Measurements from ENCODE around the gene C6orf141.

The C6orf141 gene

GRCh38 chr6:49541210-49541724 lies 9.2 kb upstream of the C6orf141 start:
- DNase-seq (ENCODE audit: insufficient read length) (no peak), FAIRE-seq (no peak)
- TF ChIP-seq POLR2AphosphoS5 (IDR thresholded peaks at IDR 0.05; ENCODE audit: low read depth, low read length) (no peak), POLR2A (IDR thresholded peaks at IDR 0.05; ENCODE audit: low read depth, low read length) (no peak), TAF1 (IDR thresholded peaks at IDR 0.05; ENCODE audit: borderline replicate concordance, low read depth, low read length) (no peak)

GRCh38 chr6:49541936-49542335 lies 8.5 kb upstream of the C6orf141 start:
- FAIRE-seq (no peak), DNase-seq (ENCODE audit: insufficient read length) (no peak)
- TF ChIP-seq TAF1 (IDR thresholded peaks at IDR 0.05; ENCODE audit: borderline replicate concordance, low read depth, low read length): no peak
- TF ChIP-seq POLR2A (IDR thresholded peaks at IDR 0.05; ENCODE audit: low read depth, low read length): no peak
- TF ChIP-seq POLR2AphosphoS5 (IDR thresholded peaks at IDR 0.05; ENCODE audit: low read depth, low read length): no peak

GRCh38 chr6:49543087-49543858 lies 7.2 kb upstream of the C6orf141 start:
- TF ChIP-seq TAF1 (IDR thresholded peaks at IDR 0.05; ENCODE audit: borderline replicate concordance, low read depth, low read length): no peak
- TF ChIP-seq POLR2AphosphoS5 (IDR thresholded peaks at IDR 0.05; ENCODE audit: low read depth, low read length): no peak
- no peak for TF ChIP-seq POLR2A (IDR thresholded peaks at IDR 0.05; ENCODE audit: low read depth, low read length)
- FAIRE-seq (no peak), DNase-seq (ENCODE audit: insufficient read length) (no peak)

- TF ChIP-seq TAF1 (IDR thresholded peaks at IDR 0.05; ENCODE audit: borderline replicate concordance, low read depth, low read length): no peak
- no peak for TF ChIP-seq POLR2AphosphoS5 (IDR thresholded peaks at IDR 0.05; ENCODE audit: low read depth, low read length)
- no peak for TF ChIP-seq POLR2A (IDR thresholded peaks at IDR 0.05; ENCODE audit: low read depth, low read length)
- no peak for FAIRE-seq
- DNase-seq (ENCODE audit: insufficient read length): no peak
Measured at GRCh38 chr6:49546331-49546730, 4.1 kb upstream of the C6orf141 start.

- DNase-seq (ENCODE audit: insufficient read length) (no peak), FAIRE-seq (no peak)
- TF ChIP-seq POLR2AphosphoS5 (IDR thresholded peaks at IDR 0.05; ENCODE audit: low read depth, low read length) (no peak), POLR2A (IDR thresholded peaks at IDR 0.05; ENCODE audit: low read depth, low read length) (no peak), TAF1 (IDR thresholded peaks at IDR 0.05; ENCODE audit: borderline replicate concordance, low read depth, low read length) (no peak)
Measured at GRCh38 chr6:49548613-49549304, 1.7 kb upstream of the C6orf141 start.

GRCh38 chr6:49549691-49550491 lies 577 bp upstream of the C6orf141 start:
- no peak for TF ChIP-seq TAF1 (IDR thresholded peaks at IDR 0.05; ENCODE audit: borderline replicate concordance, low read depth, low read length)
- no peak for TF ChIP-seq POLR2A (IDR thresholded peaks at IDR 0.05; ENCODE audit: low read depth, low read length)
- TF ChIP-seq POLR2AphosphoS5 (IDR thresholded peaks at IDR 0.05; ENCODE audit: low read depth, low read length): no peak
- FAIRE-seq (no peak), DNase-seq (ENCODE audit: insufficient read length) (no peak)

- TF ChIP-seq POLR2AphosphoS5 (IDR thresholded peaks at IDR 0.05; ENCODE audit: low read depth, low read length) (no peak), TAF1 (IDR thresholded peaks at IDR 0.05; ENCODE audit: borderline replicate concordance, low read depth, low read length) (no peak), POLR2A (IDR thresholded peaks at IDR 0.05; ENCODE audit: low read depth, low read length) (no peak)
- DNase-seq (ENCODE audit: insufficient read length) (peak; percentile 8), FAIRE-seq (no peak)
Measured at GRCh38 chr6:49551078-49551865, 804 bp downstream of the C6orf141 start.

GRCh38 chr6:49551866-49552129 lies 1.3 kb downstream of the C6orf141 start:
- TF ChIP-seq TAF1 (IDR thresholded peaks at IDR 0.05; ENCODE audit: borderline replicate concordance, low read depth, low read length): no peak
- no peak for TF ChIP-seq POLR2AphosphoS5 (IDR thresholded peaks at IDR 0.05; ENCODE audit: low read depth, low read length)
- TF ChIP-seq POLR2A (IDR thresholded peaks at IDR 0.05; ENCODE audit: low read depth, low read length): no peak
- FAIRE-seq (no peak), DNase-seq (ENCODE audit: insufficient read length) (peak; percentile 7)

- FAIRE-seq (no peak), DNase-seq (ENCODE audit: insufficient read length) (no peak)
- TF ChIP-seq POLR2A (IDR thresholded peaks at IDR 0.05; ENCODE audit: low read depth, low read length): no peak
- no peak for TF ChIP-seq TAF1 (IDR thresholded peaks at IDR 0.05; ENCODE audit: borderline replicate concordance, low read depth, low read length)
- TF ChIP-seq POLR2AphosphoS5 (IDR thresholded peaks at IDR 0.05; ENCODE audit: low read depth, low read length): no peak
Measured at GRCh38 chr6:49552596-49552995, 2.1 kb downstream of the C6orf141 start.

- FAIRE-seq (no peak), DNase-seq (ENCODE audit: insufficient read length) (no peak)
- no peak for TF ChIP-seq POLR2AphosphoS5 (IDR thresholded peaks at IDR 0.05; ENCODE audit: low read depth, low read length)
- TF ChIP-seq POLR2A (IDR thresholded peaks at IDR 0.05; ENCODE audit: low read depth, low read length): no peak
- no peak for TF ChIP-seq TAF1 (IDR thresholded peaks at IDR 0.05; ENCODE audit: borderline replicate concordance, low read depth, low read length)
Measured at GRCh38 chr6:49553384-49553783, 2.9 kb downstream of the C6orf141 start.

- FAIRE-seq: no peak
- TF ChIP-seq POLR2AphosphoS5 (IDR thresholded peaks at IDR 0.05; ENCODE audit: low read depth, low read length) (no peak), TAF1 (IDR thresholded peaks at IDR 0.05; ENCODE audit: borderline replicate concordance, low read depth, low read length) (no peak), POLR2A (IDR thresholded peaks at IDR 0.05; ENCODE audit: low read depth, low read length) (no peak)
- DNase-seq (ENCODE audit: insufficient read length): no peak
Measured at GRCh38 chr6:49555951-49556350, 5.5 kb downstream of the C6orf141 start.
